Astrocyte (in vitro differentiated cells and primary cell): Measurements from ENCODE around the gene EIF3L. TPM values are rescaled to one million over a fixed set of nuclear protein-coding genes. Genes with fewer than 3 reads are reported as not detected.

Source experiments
- DNase-seq: peaks from one replicate; pipeline ENCODE4 v3.0.0-alpha.2; 2010; ENCODE audit warnings: low read depth
- FAIRE-seq: peaks from 2 replicates; lab custom pipeline; 2011; peaks lifted over from hg19 to GRCh38; lab: Jason Lieb, UNC
- H2AFZ ChIP-seq: 2 replicates; pipeline ENCODE4 v1.6.0; 2012; ENCODE audit warnings: low read depth, low read length, inconsistent platforms
- H3K27ac ChIP-seq: 2 replicates; pipeline ENCODE4 v1.5.1; 2011; ENCODE audit warnings: low read depth, low read length, inconsistent platforms
- H3K27me3 ChIP-seq: 2 replicates; pipeline ENCODE4 v1.6.0; 2011; ENCODE audit warnings: low read length, inconsistent platforms; ENCODE audit not compliant: insufficient read depth
- H3K36me3 ChIP-seq: 2 replicates; pipeline ENCODE4 v1.5.1; 2011; ENCODE audit warnings: low read length, inconsistent platforms; ENCODE audit not compliant: insufficient read depth
- H3K4me1 ChIP-seq: 2 replicates; pipeline ENCODE4 v1.5.1; 2011; ENCODE audit warnings: low read length, inconsistent platforms; ENCODE audit not compliant: insufficient read depth
- H3K4me2 ChIP-seq: 2 replicates; pipeline ENCODE4 v1.6.0; 2012; ENCODE audit warnings: low read length, inconsistent platforms
- H3K4me3 ChIP-seq: 2 replicates; pipeline ENCODE4 v1.5.1; 2011; ENCODE audit warnings: low read depth, mild to moderate bottlenecking, low read length, inconsistent platforms; ENCODE audit not compliant: insufficient read depth
- H3K79me2 ChIP-seq: 2 replicates; pipeline ENCODE4 v1.6.0; 2012; ENCODE audit warnings: mild to moderate bottlenecking, low read length, inconsistent platforms; ENCODE audit not compliant: insufficient read depth
- H3K9ac ChIP-seq: 2 replicates; pipeline ENCODE4 v1.6.0; 2012; ENCODE audit warnings: mild to moderate bottlenecking, low read length, inconsistent platforms
- H3K9me3 ChIP-seq: 2 replicates; pipeline ENCODE4 v1.5.1; 2012; ENCODE audit warnings: low read depth, mild to moderate bottlenecking, low read length, inconsistent platforms; ENCODE audit not compliant: insufficient read depth
- H4K20me1 ChIP-seq: 2 replicates; pipeline ENCODE4 v1.6.0; 2012; ENCODE audit warnings: low read length, inconsistent platforms; ENCODE audit not compliant: insufficient read depth
- H3K27ac Mint-ChIP-seq: one replicate; pipeline ENCODE4 v1.8.0; 2021; ENCODE audit warnings: mild to moderate bottlenecking, mixed read lengths; ENCODE audit not compliant: unreplicated experiment
- H3K27me3 Mint-ChIP-seq: one replicate; pipeline ENCODE4 v1.8.0; 2021; ENCODE audit warnings: low read depth, mixed read lengths; ENCODE audit not compliant: unreplicated experiment
- H3K36me3 Mint-ChIP-seq: one replicate; pipeline ENCODE4 v1.8.0; 2021; ENCODE audit warnings: low read depth, mixed read lengths; ENCODE audit not compliant: unreplicated experiment
- H3K4me1 Mint-ChIP-seq: one replicate; pipeline ENCODE4 v1.8.0; 2021; ENCODE audit warnings: low read depth, mixed read lengths; ENCODE audit not compliant: unreplicated experiment
- H3K4me3 Mint-ChIP-seq: one replicate; pipeline ENCODE4 v1.8.0; 2021; ENCODE audit warnings: mild to moderate bottlenecking, moderate library complexity, mixed read lengths; ENCODE audit not compliant: unreplicated experiment
- H3K9me3 Mint-ChIP-seq: one replicate; pipeline ENCODE4 v1.8.0; 2021; ENCODE audit warnings: mild to moderate bottlenecking, mixed read lengths; ENCODE audit not compliant: unreplicated experiment
- EZH2 ChIP-seq: IDR thresholded peaks from 2 replicates; pipeline ENCODE4 v1.6.1; 2012; ENCODE audit warnings: mild to moderate bottlenecking, low read length, inconsistent platforms; ENCODE audit not compliant: insufficient read depth
- total RNA-seq: library from RNA; stranded (reverse); gene quantifications from 2 replicates; pipeline ENCODE4 v1.2.1, GENCODE V29; 2021
- TF ChIP-seq, protein P1 (sequence below): IDR thresholded peaks from 2 replicates; pipeline ENCODE4 v1.5.1; 2011; ENCODE audit warnings: low read depth, mild to moderate bottlenecking, inconsistent platforms, low read length, moderate library complexity; ENCODE audit not compliant: insufficient read depth

Gene EIF3L
- total RNA-seq, 1 donor from 2014 or later: 323 TPM

DNA sequence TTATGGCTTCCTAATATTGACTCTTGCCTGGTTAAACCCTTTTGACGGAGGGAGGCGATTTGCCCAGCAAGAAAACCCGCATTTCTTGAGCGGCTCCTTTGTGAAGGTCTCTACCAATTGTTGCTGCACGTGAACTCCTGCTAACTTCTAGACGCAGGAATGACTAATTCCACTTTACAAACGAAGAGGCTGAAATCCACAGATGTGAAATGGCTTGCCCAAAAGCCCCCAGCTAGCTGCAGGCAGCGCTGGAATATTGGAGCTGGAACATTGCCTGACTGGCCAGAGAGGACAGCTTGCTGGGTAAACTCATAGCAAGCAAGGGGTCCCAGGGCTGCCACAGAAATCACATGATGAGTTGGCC, 40.9 kb upstream of the EIF3L start:
- peaks cover 5% of the 10 kb centered on the region for H3K36me3 Mint-ChIP-seq
- no peak for FAIRE-seq
- peak overlapping the region; percentile 88 for H2AFZ ChIP-seq

GRCh38 chr22:37809672-37810333, 39.4 kb upstream of the EIF3L start:
- H3K9me3 ChIP-seq: no peaks in the 10 kb centered on the region
- no peak overlapping the region for H3K4me3 ChIP-seq
- no peak for DNase-seq
- H3K27me3 ChIP-seq: no peaks in the 10 kb centered on the region
- H3K9ac ChIP-seq: no peak overlapping the region
- peaks cover 7% of the 10 kb centered on the region for H3K36me3 Mint-ChIP-seq
- peaks cover 27% of the 10 kb centered on the region for H3K4me1 ChIP-seq
- H3K36me3 ChIP-seq: peaks cover 2% of the 10 kb centered on the region
- H2AFZ ChIP-seq: no peak overlapping the region
- FAIRE-seq: no peak
- H3K9me3 Mint-ChIP-seq: no peaks in the 10 kb centered on the region
- TF ChIP-seq, protein P1, sequence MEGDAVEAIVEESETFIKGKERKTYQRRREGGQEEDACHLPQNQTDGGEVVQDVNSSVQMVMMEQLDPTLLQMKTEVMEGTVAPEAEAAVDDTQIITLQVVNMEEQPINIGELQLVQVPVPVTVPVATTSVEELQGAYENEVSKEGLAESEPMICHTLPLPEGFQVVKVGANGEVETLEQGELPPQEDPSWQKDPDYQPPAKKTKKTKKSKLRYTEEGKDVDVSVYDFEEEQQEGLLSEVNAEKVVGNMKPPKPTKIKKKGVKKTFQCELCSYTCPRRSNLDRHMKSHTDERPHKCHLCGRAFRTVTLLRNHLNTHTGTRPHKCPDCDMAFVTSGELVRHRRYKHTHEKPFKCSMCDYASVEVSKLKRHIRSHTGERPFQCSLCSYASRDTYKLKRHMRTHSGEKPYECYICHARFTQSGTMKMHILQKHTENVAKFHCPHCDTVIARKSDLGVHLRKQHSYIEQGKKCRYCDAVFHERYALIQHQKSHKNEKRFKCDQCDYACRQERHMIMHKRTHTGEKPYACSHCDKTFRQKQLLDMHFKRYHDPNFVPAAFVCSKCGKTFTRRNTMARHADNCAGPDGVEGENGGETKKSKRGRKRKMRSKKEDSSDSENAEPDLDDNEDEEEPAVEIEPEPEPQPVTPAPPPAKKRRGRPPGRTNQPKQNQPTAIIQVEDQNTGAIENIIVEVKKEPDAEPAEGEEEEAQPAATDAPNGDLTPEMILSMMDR: no peak
- no peak for TF ChIP-seq EZH2
- no peak overlapping the region for H3K4me2 ChIP-seq
- no peak overlapping the region for H3K27ac Mint-ChIP-seq
- peaks cover 7% of the 10 kb centered on the region for H3K27me3 Mint-ChIP-seq
- peaks cover 18% of the 10 kb centered on the region for H3K79me2 ChIP-seq
- no peak overlapping the region for H3K4me3 Mint-ChIP-seq
- H4K20me1 ChIP-seq: peaks cover 16% of the 10 kb centered on the region
- no peak overlapping the region for H3K27ac ChIP-seq
- peaks cover 6% of the 10 kb centered on the region for H3K4me1 Mint-ChIP-seq

More for the DNA sequence above, 40.9 kb upstream of the EIF3L start:
- H3K27me3 Mint-ChIP-seq: peaks cover 14% of the 10 kb centered on the region
- peak overlapping the region; percentile 51 for H3K27ac ChIP-seq
- peak overlapping the region; percentile 92 for H3K4me2 ChIP-seq
- H3K4me3 Mint-ChIP-seq: peak overlapping the region; percentile 87
- peaks cover 16% of the 10 kb centered on the region for H4K20me1 ChIP-seq
- no peaks in the 10 kb centered on the region for H3K27me3 ChIP-seq
- DNase-seq: peak; percentile 39
- H3K9me3 Mint-ChIP-seq: no peaks in the 10 kb centered on the region
- TF ChIP-seq EZH2: no peak
- TF ChIP-seq, protein P1: no peak
- H3K4me1 ChIP-seq: peaks cover 33% of the 10 kb centered on the region
- peaks cover 2% of the 10 kb centered on the region for H3K36me3 ChIP-seq
- peak overlapping the region; percentile 71 for H3K4me3 ChIP-seq
- peak overlapping the region; percentile 79 for H3K9ac ChIP-seq
- no peak overlapping the region for H3K27ac Mint-ChIP-seq
- no peaks in the 10 kb centered on the region for H3K9me3 ChIP-seq
- H3K79me2 ChIP-seq: peaks cover 18% of the 10 kb centered on the region
- peaks cover 6% of the 10 kb centered on the region for H3K4me1 Mint-ChIP-seq

DNA sequence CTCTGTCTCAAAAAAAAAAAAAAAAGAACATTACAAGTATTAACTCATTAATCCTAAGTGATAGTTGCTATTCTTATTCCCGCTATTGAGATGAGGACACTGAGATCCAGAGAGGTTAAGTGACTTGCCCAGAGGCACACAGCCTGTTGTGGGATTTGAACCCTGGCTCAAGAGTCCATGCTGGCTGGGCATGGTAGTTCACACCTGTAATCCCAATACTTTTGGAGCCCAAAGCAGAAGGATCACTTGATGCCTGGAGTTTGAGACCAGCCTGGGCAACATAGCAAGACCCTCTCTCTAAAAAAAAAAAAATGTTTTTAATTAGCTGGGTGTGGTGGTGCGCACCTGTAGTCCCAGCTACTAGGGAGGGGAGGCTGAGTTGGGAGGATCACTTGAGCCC, 37.4 kb upstream of the EIF3L start:
- H3K4me1 ChIP-seq: peaks cover 10% of the 10 kb centered on the region
- peaks cover 14% of the 10 kb centered on the region for H3K79me2 ChIP-seq
- H3K27ac Mint-ChIP-seq: no peak overlapping the region
- DNase-seq: no peak
- H3K9me3 Mint-ChIP-seq: no peaks in the 10 kb centered on the region
- H3K4me1 Mint-ChIP-seq: no peaks in the 10 kb centered on the region
- H3K27me3 Mint-ChIP-seq: peaks cover 2% of the 10 kb centered on the region
- no peak overlapping the region for H3K4me2 ChIP-seq
- H3K36me3 ChIP-seq: peaks cover 2% of the 10 kb centered on the region
- no peak overlapping the region for H3K27ac ChIP-seq
- no peaks in the 10 kb centered on the region for H3K27me3 ChIP-seq
- no peak for FAIRE-seq
- no peak overlapping the region for H3K4me3 Mint-ChIP-seq
- H2AFZ ChIP-seq: no peak overlapping the region
- H3K4me3 ChIP-seq: no peak overlapping the region
- peaks cover 13% of the 10 kb centered on the region for H4K20me1 ChIP-seq
- peaks cover 7% of the 10 kb centered on the region for H3K36me3 Mint-ChIP-seq
- no peaks in the 10 kb centered on the region for H3K9me3 ChIP-seq
- H3K9ac ChIP-seq: no peak overlapping the region
- no peak for TF ChIP-seq EZH2
